ENCODE results near the gene STRBP.

Gene STRBP

DNA sequence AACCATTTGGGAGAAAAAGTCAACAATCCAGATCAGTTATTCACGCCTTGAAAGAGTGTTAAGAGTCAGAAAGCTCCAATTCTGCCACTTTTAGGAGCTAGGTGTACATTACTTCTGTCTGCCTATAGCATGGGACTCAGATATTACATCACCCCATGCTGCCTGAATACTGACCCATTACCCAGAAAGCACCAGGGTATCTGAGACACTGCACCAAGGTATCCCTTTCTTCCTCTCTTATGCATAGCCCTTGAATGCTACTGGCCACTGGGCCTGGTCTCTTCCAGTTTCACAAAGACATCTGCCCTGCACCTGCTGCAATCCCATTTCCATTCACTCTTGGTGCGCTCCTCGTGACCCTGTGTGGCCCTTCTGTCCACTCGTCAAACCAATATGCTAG lies 2.6 kb downstream of the STRBP start:
- Histone ChIP-seq H4K20me1 (ENCODE audit: control insufficient read depth, insufficient read depth, low read depth, low read length) (peaks cover 45% of the 10 kb centered on the region), H3K27ac (ENCODE audit: low read depth, low read length) (peak overlapping the region; percentile 66), H3F3A (ENCODE audit: control insufficient read depth, insufficient read depth) (0 out of 2 replicates have a peak, but pooled peaks cover 2% of the 10 kb centered on the region), H3K36me3 (ENCODE audit: control insufficient read depth, low read length) (peaks cover 57% of the 10 kb centered on the region), H3K4me1 (ENCODE audit: control insufficient read depth, low read length) (peaks cover 79% of the 10 kb centered on the region), H3K9me2 (replicated peaks; ENCODE audit: control insufficient read depth, low read length) (no peaks in the 10 kb centered on the region), H3K4me2 (ENCODE audit: low read length) (peak overlapping the region; percentile 73), H3K79me2 (ENCODE audit: control insufficient read depth, low read length) (peaks cover 80% of the 10 kb centered on the region), H3K4me3 (ENCODE audit: low read length) (peak overlapping the region; percentile 88), H3K27me3 (ENCODE audit: control insufficient read depth, low read length) (no peaks in the 10 kb centered on the region), H3K9me3 (ENCODE audit: control insufficient read depth, insufficient read depth, low read length) (no peaks in the 10 kb centered on the region)
- TF ChIP-seq EZH2phosphoT487 (IDR thresholded peaks at IDR 0.05; ENCODE audit: borderline replicate concordance, low read length): no peak
- TF ChIP-seq, protein P1, sequence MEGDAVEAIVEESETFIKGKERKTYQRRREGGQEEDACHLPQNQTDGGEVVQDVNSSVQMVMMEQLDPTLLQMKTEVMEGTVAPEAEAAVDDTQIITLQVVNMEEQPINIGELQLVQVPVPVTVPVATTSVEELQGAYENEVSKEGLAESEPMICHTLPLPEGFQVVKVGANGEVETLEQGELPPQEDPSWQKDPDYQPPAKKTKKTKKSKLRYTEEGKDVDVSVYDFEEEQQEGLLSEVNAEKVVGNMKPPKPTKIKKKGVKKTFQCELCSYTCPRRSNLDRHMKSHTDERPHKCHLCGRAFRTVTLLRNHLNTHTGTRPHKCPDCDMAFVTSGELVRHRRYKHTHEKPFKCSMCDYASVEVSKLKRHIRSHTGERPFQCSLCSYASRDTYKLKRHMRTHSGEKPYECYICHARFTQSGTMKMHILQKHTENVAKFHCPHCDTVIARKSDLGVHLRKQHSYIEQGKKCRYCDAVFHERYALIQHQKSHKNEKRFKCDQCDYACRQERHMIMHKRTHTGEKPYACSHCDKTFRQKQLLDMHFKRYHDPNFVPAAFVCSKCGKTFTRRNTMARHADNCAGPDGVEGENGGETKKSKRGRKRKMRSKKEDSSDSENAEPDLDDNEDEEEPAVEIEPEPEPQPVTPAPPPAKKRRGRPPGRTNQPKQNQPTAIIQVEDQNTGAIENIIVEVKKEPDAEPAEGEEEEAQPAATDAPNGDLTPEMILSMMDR (IDR thresholded peaks at IDR 0.05; ENCODE audit: low read depth, low read length, poor library complexity, severe bottlenecking): no peak

DNA sequence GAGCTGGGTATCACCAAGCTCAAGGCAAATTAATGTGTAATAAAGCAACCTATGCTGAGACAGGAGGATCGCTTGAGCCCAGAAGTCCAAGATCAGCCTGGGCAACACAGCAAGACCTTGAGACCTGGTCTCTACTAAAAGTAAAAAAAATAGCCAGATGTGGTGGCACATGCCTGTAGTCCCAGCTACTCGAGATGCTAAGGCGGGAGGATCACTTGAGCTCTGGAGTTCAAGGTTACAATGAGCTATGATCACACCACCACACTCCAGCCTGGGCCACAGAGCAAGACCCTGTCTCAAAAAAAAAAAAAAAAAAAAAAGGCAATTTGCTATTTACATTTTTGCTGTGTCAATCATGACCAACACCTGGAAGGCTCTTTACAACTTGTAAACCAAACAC lies 5.2 kb downstream of the STRBP start:
- Histone ChIP-seq H3F3A (ENCODE audit: control insufficient read depth, insufficient read depth) (0 out of 2 replicates have a peak, but pooled peaks cover 2% of the 10 kb centered on the region), H3K36me3 (ENCODE audit: control insufficient read depth, low read length) (peaks cover 73% of the 10 kb centered on the region), H4K20me1 (ENCODE audit: control insufficient read depth, insufficient read depth, low read depth, low read length) (peaks cover 46% of the 10 kb centered on the region), H3K4me3 (ENCODE audit: low read length) (peak overlapping the region; percentile 52), H3K9me3 (ENCODE audit: control insufficient read depth, insufficient read depth, low read length) (no peaks in the 10 kb centered on the region), H3K79me2 (ENCODE audit: control insufficient read depth, low read length) (peaks cover 100% of the 10 kb centered on the region), H3K27me3 (ENCODE audit: control insufficient read depth, low read length) (no peaks in the 10 kb centered on the region), H3K27ac (ENCODE audit: low read depth, low read length) (peak overlapping the region; percentile 31), H3K4me1 (ENCODE audit: control insufficient read depth, low read length) (peaks cover 83% of the 10 kb centered on the region), H3K9me2 (replicated peaks; ENCODE audit: control insufficient read depth, low read length) (no peaks in the 10 kb centered on the region), H3K4me2 (ENCODE audit: low read length) (peak overlapping the region; percentile 73)
- TF ChIP-seq EZH2phosphoT487 (IDR thresholded peaks at IDR 0.05; ENCODE audit: borderline replicate concordance, low read length): no peak
- TF ChIP-seq, protein P1 (IDR thresholded peaks at IDR 0.05; ENCODE audit: low read depth, low read length, poor library complexity, severe bottlenecking): no peak

DNA sequence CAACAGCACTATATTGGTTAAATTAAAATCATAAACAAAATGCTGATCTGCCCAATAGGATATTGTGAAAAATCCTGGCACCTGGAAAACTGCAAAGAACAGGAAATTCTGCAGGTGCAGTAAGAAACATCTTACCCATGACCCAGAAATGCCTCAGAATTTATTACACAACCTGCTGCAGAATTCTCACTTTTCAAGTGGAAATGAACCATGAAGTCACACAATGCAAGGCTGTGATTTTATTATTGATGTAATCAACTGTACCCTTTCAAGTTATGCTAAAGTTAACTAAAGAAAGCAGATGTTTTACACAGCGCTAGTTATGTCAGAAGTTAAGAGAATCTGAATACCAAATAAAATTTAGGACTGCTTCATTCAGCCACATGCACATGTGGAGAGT lies 6.0 kb downstream of the STRBP start:
- H3K27ac ChIP-seq (ENCODE audit: low read depth, low read length): no peak overlapping the region
- H3K9me2 ChIP-seq (replicated peaks; ENCODE audit: control insufficient read depth, low read length): no peaks in the 10 kb centered on the region
- H3K36me3 ChIP-seq (ENCODE audit: control insufficient read depth, low read length): peaks cover 74% of the 10 kb centered on the region
- H3K4me3 ChIP-seq (ENCODE audit: low read length): peak overlapping the region; percentile 52; the same call in 1 of the 2 replicates
- H3K79me2 ChIP-seq (ENCODE audit: control insufficient read depth, low read length): peaks cover 100% of the 10 kb centered on the region
- TF ChIP-seq, protein P1 (IDR thresholded peaks at IDR 0.05; ENCODE audit: low read depth, low read length, poor library complexity, severe bottlenecking): no peak
- no peak for TF ChIP-seq EZH2phosphoT487 (IDR thresholded peaks at IDR 0.05; ENCODE audit: borderline replicate concordance, low read length)
- peak overlapping the region; percentile 73 for H3K4me2 ChIP-seq (ENCODE audit: low read length)
- H3K27me3 ChIP-seq (ENCODE audit: control insufficient read depth, low read length): no peaks in the 10 kb centered on the region
- H3K9me3 ChIP-seq (ENCODE audit: control insufficient read depth, insufficient read depth, low read length): no peaks in the 10 kb centered on the region
- H4K20me1 ChIP-seq (ENCODE audit: control insufficient read depth, insufficient read depth, low read depth, low read length): peaks cover 48% of the 10 kb centered on the region
- H3F3A ChIP-seq (ENCODE audit: control insufficient read depth, insufficient read depth): 0 out of 2 replicates have a peak, but pooled peaks cover 2% of the 10 kb centered on the region
- H3K4me1 ChIP-seq (ENCODE audit: control insufficient read depth, low read length): peaks cover 89% of the 10 kb centered on the region

Data from DOHH2 (cell line).